ENCODE data around the gene AKR1A1. TPM values are rescaled to one million over a fixed set of nuclear protein-coding genes. Genes with fewer than 3 reads are reported as not detected.
A peak's percentile ranks its signal among the peaks of the same experiment; 100 is the strongest.

Gene AKR1A1
- total and polyA plus RNA-seq, 12 donors = 38.0 to 91.8 (median 46.6) TPM

GRCh38 chr1:45583264-45583665 is 32.6 kb downstream of the AKR1A1 start:
- intact Hi-C loops (cut with DNase I) = loop anchor here in 5 of 10 donors (1.0 to 10.0 kb wide), 5 partner anchors 92 to 571 kb away; partner anchors contain the start of genes GPBP1L1 (in 3 of the 5), TMEM69 (in 2 of the 5), HECTD3 (in 1 of the 5) and UROD (in 1 of the 5)
- Histone ChIP-seq H3K4me1 (peaks cover 6 to 39% (median 20%) of the 10 kb centered on the region in 9 donors), H3K27me3 (no peaks in the 10 kb centered on the region), H3K4me3 (peak overlapping the region; percentile 80 to 100 (median 99)), H3K36me3 (no peaks in the 10 kb centered on the region), H3K9me3 (no peaks in the 10 kb centered on the region), H3K27ac (peak overlapping the region; percentile 86 to 96 (median 94))
- DNase-seq (peak; percentile 94 to 97), ATAC-seq (peak; percentile 91 to 95 (median 93))
- 0% methylated on average over 19 of the region's 19 CpGs for WGBS, 2 donors
- TF ChIP-seq CTCF (IDR thresholded peaks at IDR 0.05) = no peak

GRCh38 chr1:45583666-45584350 is 33.2 kb downstream of the AKR1A1 start, which contains the start of gene NASP:
Gene NASP (plus strand): TSS chr1:45584041. CDS start chr1:45584147, 106 bp downstream.
- Histone ChIP-seq H3K4me1 (peaks cover 6 to 39% (median 20%) of the 10 kb centered on the region in 9 donors), H3K4me3 (peak within 1 kb of the TSS; percentile 80 to 100 (median 99)), H3K27me3 (no peaks in the 10 kb centered on the region), H3K36me3 (no peaks in the 10 kb centered on the region), H3K27ac (peak within 1 kb of the TSS; percentile 86 to 96 (median 94)), H3K9me3 (no peaks in the 10 kb centered on the region)
- peak in 1 of 9 donors; percentile 10 for TF ChIP-seq CTCF (IDR thresholded peaks at IDR 0.05)
- intact Hi-C loops (cut with DNase I) = loop anchor here in 5 of 10 donors (1.0 to 10.0 kb wide), 5 partner anchors 91 to 572 kb away; partner anchors contain the start of genes GPBP1L1 (in 3 of the 5), TMEM69 (in 2 of the 5), HECTD3 (in 1 of the 5) and UROD (in 1 of the 5)
- DNase-seq (peak; percentile 90), ATAC-seq (peak; percentile 87 to 96 (median 92))
- 0% methylated on average over 40 of the region's 41 CpGs for WGBS, 2 donors

- ATAC-seq = peak; percentile 77 to 85 (median 82)
- peaks cover 6 to 39% (median 20%) of the 10 kb centered on the region in 9 donors for H3K4me1 ChIP-seq
- no peaks in the 10 kb centered on the region for H3K36me3 ChIP-seq
- DNase-seq = peak; percentile 89 to 90
- no peaks in the 10 kb centered on the region for H3K9me3 ChIP-seq
- H3K27ac ChIP-seq = peak overlapping the region; percentile 86 to 96 (median 94)
- intact Hi-C loops (cut with DNase I) = loop anchor here in 4 of 10 donors (5.0 to 10.0 kb wide), 4 partner anchors 90 to 572 kb away; partner anchors contain the start of genes GPBP1L1 (in 2 of the 4), TMEM69 (in 2 of the 4), HECTD3 (in 1 of the 4) and UROD (in 1 of the 4)
- TF ChIP-seq CTCF (IDR thresholded peaks at IDR 0.05) = peak in 1 of 9 donors; percentile 8
- WGBS, 2 donors = 0 to 1% methylated on average over 56 to 59 of the region's 59 CpGs
- no peaks in the 10 kb centered on the region for H3K27me3 ChIP-seq
- H3K4me3 ChIP-seq = peak overlapping the region; percentile 80 to 100 (median 99)
Observed at GRCh38 chr1:45584351-45585109, 33.9 kb downstream of the AKR1A1 start.

GRCh38 chr1:45585110-45585426 is 34.4 kb downstream of the AKR1A1 start:
- H3K9me3 ChIP-seq = no peaks in the 10 kb centered on the region
- TF ChIP-seq CTCF (IDR thresholded peaks at IDR 0.05) = no peak
- ATAC-seq (no peak), DNase-seq (no peak)
- peak overlapping the region; percentile 80 to 100 (median 99) for H3K4me3 ChIP-seq
- H3K36me3 ChIP-seq = no peaks in the 10 kb centered on the region
- H3K4me1 ChIP-seq = peaks cover 6 to 39% (median 23%) of the 10 kb centered on the region in 9 donors
- H3K27me3 ChIP-seq = no peaks in the 10 kb centered on the region
- intact Hi-C loops (cut with DNase I) = loop anchor here in 2 of 10 donors (10.0 kb wide), 2 partner anchors 90 to 100 kb away; partner anchors contain the start of genes GPBP1L1 (in 1 of the 2) and TMEM69 (in 1 of the 2)
- peak overlapping the region in 8 of 10 donors; percentile 87 to 96 (median 94) for H3K27ac ChIP-seq
- WGBS, 2 donors = 1 to 3% methylated on average over 5 of the region's 5 CpGs

Measured in heart right ventricle (tissue), 16 donors.